IMR-90 (cell line): ENCODE data around the gene PPP2R5B. TPM values are rescaled to one million over a fixed set of nuclear protein-coding genes. Genes with fewer than 3 reads are reported as not detected.
"Not testable (repeated sequence)": the region's sequence is repeated elsewhere in the genome, so short reads cannot be mapped to it uniquely, and the experiment has no call there.

ENCODE experiments used
- ATAC-seq: fragments of 200-7000 bp; cut with Tn5 transposase; 2 replicates; pipeline ENCODE4 v1.9.1; 2020; ENCODE audit warnings: low read depth, mild to moderate bottlenecking, moderate library complexity
- BruUV-seq: library from RNA; stranded (reverse); fragments of 400-500 nt; replicated peaks from 2 replicates; lab custom pipeline; 2021; lab: Mats Ljungman, UMichigan
- CTCF ChIA-PET: fragments of 300-600 bp; formaldehyde crosslinking; extraction: SDS; loops from one replicate; lab custom pipeline; 2021; ENCODE audit warnings: antibody characterized with exemption; lab: Yijun Ruan, JAX
- POLR2A ChIA-PET: fragments of 300-600 bp; sonication (Branson Sonifier 250); formaldehyde crosslinking; loops from one replicate; lab custom pipeline; 2022; ENCODE audit warnings: antibody characterized with exemption; ENCODE audit not compliant: unreplicated experiment; lab: Charles Lee
- DNase-seq: peaks from one replicate; pipeline ENCODE4 v3.0.0; 2013
- H2AFZ ChIP-seq: replicated peaks from 2 replicates; pipeline ENCODE3; 2013; ENCODE audit warnings: low read length, mild to moderate bottlenecking; ENCODE audit not compliant: poor library complexity
- H2AK5ac ChIP-seq: 2 replicates; pipeline ENCODE4 v1.6.1; 2013; ENCODE audit warnings: low read depth, low read length, inconsistent platforms
- H2AK9ac ChIP-seq: replicated peaks from 2 replicates; pipeline ENCODE3; 2013; ENCODE audit warnings: mild to moderate bottlenecking, low read depth, low read length, moderate library complexity; ENCODE audit not compliant: poor library complexity
- H2BK120ac ChIP-seq: 2 replicates; pipeline ENCODE4 v1.6.1; 2013; ENCODE audit warnings: low read depth, low read length, inconsistent platforms
- H2BK15ac ChIP-seq: 3 replicates; pipeline ENCODE4 v1.6.1; 2013; ENCODE audit warnings: low read depth, low read length, inconsistent platforms
- H2BK20ac ChIP-seq: 2 replicates; pipeline ENCODE4 v1.6.1; 2013; ENCODE audit warnings: low read depth, mild to moderate bottlenecking, inconsistent platforms, low read length, moderate library complexity
- H2BK5ac ChIP-seq: 2 replicates; pipeline ENCODE4 v1.6.1; 2013; ENCODE audit warnings: mild to moderate bottlenecking, low read depth, low read length, inconsistent platforms; ENCODE audit not compliant: poor library complexity, severe bottlenecking
- H3K14ac ChIP-seq: replicated peaks from 2 replicates; pipeline ENCODE4 v1.6.1; 2013; ENCODE audit warnings: low read depth, low read length, inconsistent platforms
- H3K18ac ChIP-seq: 2 replicates; pipeline ENCODE4 v1.6.1; 2013; ENCODE audit warnings: low read depth, low read length, control low read depth
- H3K23ac ChIP-seq: 2 replicates; pipeline ENCODE4 v1.6.1; 2013; ENCODE audit warnings: low read depth, low read length, inconsistent platforms
- H3K27ac ChIP-seq: 2 replicates; pipeline ENCODE4 v1.5.1; 2013; ENCODE audit warnings: mild to moderate bottlenecking, control low read depth, low read length; ENCODE audit not compliant: insufficient read depth
- H3K27me3 ChIP-seq: 2 replicates; pipeline ENCODE4 v1.6.1; 2013; ENCODE audit warnings: low read length; ENCODE audit not compliant: control insufficient read depth, insufficient read depth
- H3K36me3 ChIP-seq: 2 replicates; pipeline ENCODE4 v1.6.1; 2013; ENCODE audit warnings: low read length, mixed read lengths; ENCODE audit not compliant: control insufficient read depth, insufficient read depth
- H3K4ac ChIP-seq: 2 replicates; pipeline ENCODE4 v1.6.1; 2013; ENCODE audit warnings: low read depth, low read length, inconsistent platforms
- H3K4me1 ChIP-seq: 2 replicates; pipeline ENCODE4 v1.6.1; 2013; ENCODE audit warnings: low read length, mixed read lengths; ENCODE audit not compliant: control insufficient read depth, insufficient read depth
- H3K4me2 ChIP-seq: 2 replicates; pipeline ENCODE4 v1.6.1; 2013; ENCODE audit warnings: low read depth, mild to moderate bottlenecking, control low read depth, low read length, moderate library complexity
- H3K4me3 ChIP-seq: 2 replicates; pipeline ENCODE4 v1.5.1; 2013; ENCODE audit warnings: low read depth, mild to moderate bottlenecking, control low read depth, low read length, moderate library complexity; ENCODE audit not compliant: insufficient read depth
- H3K56ac ChIP-seq: 2 replicates; pipeline ENCODE4 v1.6.1; 2013; ENCODE audit warnings: low read length, inconsistent platforms; ENCODE audit not compliant: insufficient read depth; ENCODE audit errors: extremely low read depth
- H3K79me1 ChIP-seq, 2 experiments: 2 replicates each; pipeline ENCODE4 v1.6.1; 2013; ENCODE audit warnings: low read length in 2 of 2, inconsistent platforms in 1 of 2, low read depth in 1 of 2
- H3K9ac ChIP-seq: 2 replicates; pipeline ENCODE4 v1.6.1; 2013; ENCODE audit warnings: low read depth, low read length, control low read depth
- H3K9me1 ChIP-seq: 2 replicates; pipeline ENCODE4 v1.6.1; 2013; ENCODE audit warnings: low read length, inconsistent platforms; ENCODE audit not compliant: insufficient read depth
- H3K9me3 ChIP-seq: 2 replicates; pipeline ENCODE4 v1.6.1; 2013; ENCODE audit warnings: low read length; ENCODE audit not compliant: control insufficient read depth, insufficient read depth
- H4K20me1 ChIP-seq: 2 replicates; pipeline ENCODE4 v1.6.1; 2013; ENCODE audit warnings: low read length, inconsistent platforms; ENCODE audit not compliant: insufficient read depth
- H4K5ac ChIP-seq: 2 replicates; pipeline ENCODE4 v1.6.1; 2013; ENCODE audit warnings: mild to moderate bottlenecking, low read depth, low read length, control low read depth
- H4K8ac ChIP-seq, 2 experiments: 2 replicates each; pipeline ENCODE4 v1.6.1; 2013; ENCODE audit warnings: low read depth in 2 of 2, low read length in 2 of 2, control low read depth in 1 of 2, inconsistent platforms in 1 of 2
- H4K91ac ChIP-seq: 2 replicates; pipeline ENCODE4 v1.6.1; 2013; ENCODE audit warnings: low read depth, low read length, inconsistent platforms; ENCODE audit not compliant: insufficient read depth
- BHLHE40 ChIP-seq: fragments of 150-350 bp; IDR thresholded peaks from 2 replicates; pipeline ENCODE4 v1.6.1; 2016; ENCODE audit warnings: mild to moderate bottlenecking, low read depth, low read length
- MAFK ChIP-seq: IDR thresholded peaks from 2 replicates; pipeline ENCODE4 v1.6.1; 2012; ENCODE audit warnings: low read depth, low read length, improper control_type of control experiment
- MXI1 ChIP-seq: IDR thresholded peaks from 2 replicates; pipeline ENCODE4 v1.6.1; 2012; ENCODE audit warnings: low read depth, mild to moderate bottlenecking, low read length, moderate library complexity, borderline replicate concordance
- RCOR1 ChIP-seq: IDR thresholded peaks from 2 replicates; pipeline ENCODE4 v1.6.1; 2012; ENCODE audit warnings: mild to moderate bottlenecking, low read length, improper control_type of control experiment; ENCODE audit not compliant: insufficient replicate concordance
- RFX5 ChIP-seq: IDR thresholded peaks from 2 replicates; pipeline ENCODE4 v1.8.0; 2012; ENCODE audit warnings: low read depth, mild to moderate bottlenecking, low read length, moderate library complexity
- SMC3 ChIP-seq: fragments of 150-350 bp; IDR thresholded peaks from 2 replicates; pipeline ENCODE4 v1.6.1; 2016; ENCODE audit warnings: low read depth, mild to moderate bottlenecking, antibody characterized with exemption, low read length, moderate library complexity
- WGBS, 2 experiments: methylation state at CpG; one replicate each; pipeline versions ENCODE4 v1.1.5 to v1.1.7; 2013; ENCODE audit warnings: missing lambda C conversion rate in 2 of 2; ENCODE audit not compliant: insufficient read length in 1 of 2; ENCODE audit errors: extremely low coverage in 2 of 2; 5-methylcytosine and 5-hydroxymethylcytosine counted together
- dilution Hi-C: fragments of 300-500 bp; cut with HindIII; formaldehyde crosslinking; loops from one replicate; pipeline ENCODE4 v1.14.3; 2018; ENCODE audit warnings: low sequenced_read_pairs; ENCODE audit not compliant: unreplicated experiment
- in situ Hi-C: fragments of 300-500 bp; cut with MboI; formaldehyde crosslinking; loops from 3 replicates; pipeline ENCODE4 v1.14.3; 2019; ENCODE audit warnings: low sequenced_read_pairs, inconsistent platforms, mixed read lengths
- intact Hi-C: fragments of 100-400 bp; cut with micrococcal nuclease; formaldehyde crosslinking; loops from 2 replicates; pipeline ENCODE4 v1.10.0; 2022
- polyA plus RNA-seq, 3 experiments: library from polyadenylated mRNA; depleted of rRNA; stranded (reverse); fragments of >200 nt; gene quantifications; 2 replicates each; pipeline ENCODE4 v1.2.3, GENCODE V29; 2012; ENCODE audit warnings: low replicate concordance in 1 of 3
- total RNA-seq: library from RNA; depleted of rRNA; stranded (reverse); fragments of >200 nt; gene quantifications from 2 replicates; pipeline ENCODE4 v1.2.3, GENCODE V29; 2012
- TF ChIP-seq, protein P1 (sequence below): fragments of 150-350 bp; IDR thresholded peaks from 2 replicates; pipeline ENCODE4 v1.6.1; 2016; ENCODE audit warnings: low read depth, mild to moderate bottlenecking, low read length, moderate library complexity, borderline replicate concordance

The PPP2R5B gene
- total and polyA plus RNA-seq, 2 of the 4 experiments (the other 2 are of a cell fraction) = 6.5 to 23.6 TPM

DNA sequence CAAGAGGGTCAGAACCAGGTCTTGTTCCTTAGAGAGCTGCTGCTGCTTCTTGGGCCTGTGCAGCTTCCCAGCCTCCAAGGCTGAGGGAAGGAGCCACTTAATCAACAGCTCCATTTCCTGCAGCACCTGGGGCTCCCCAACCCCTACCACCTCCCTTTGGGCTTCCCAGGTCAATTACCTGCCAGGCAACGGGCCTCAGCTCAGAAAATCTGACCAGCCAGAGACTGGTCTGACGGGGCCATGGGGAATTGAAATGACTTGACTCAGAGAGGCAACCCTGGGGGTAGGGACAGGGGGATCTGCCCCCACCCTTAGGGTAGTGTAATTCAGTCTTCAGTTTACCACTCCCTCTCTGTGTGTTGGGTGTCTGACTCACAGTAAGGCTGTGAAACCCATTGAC lies 52.2 kb downstream of the PPP2R5B start:
- dilution Hi-C loops = no loop called here
- Histone ChIP-seq H3K9me1 (no peaks in the 10 kb centered on the region; the same call in none of the 2 replicates), H2BK20ac (no peak overlapping the region), H2AK5ac (no peak overlapping the region), H3K4ac (no peak overlapping the region), H2BK15ac (no peak overlapping the region), H3K79me1 (no peaks in the 10 kb centered on the region), H3K23ac (no peak overlapping the region), H2AK9ac (no peak overlapping the region), H3K4me2 (no peak overlapping the region), H3K27me3 (peaks cover 5% of the 10 kb centered on the region), H4K91ac (no peak overlapping the region), H2BK120ac (no peak overlapping the region), H3K4me3 (no peak overlapping the region), H3K36me3 (no peaks in the 10 kb centered on the region), H3K27ac (no peak overlapping the region), H2BK5ac (no peak overlapping the region), H4K5ac (no peak overlapping the region), H3K9me3 (no peaks in the 10 kb centered on the region), H3K14ac (no peak overlapping the region), H3K9ac (no peak overlapping the region), H2AFZ (no peak overlapping the region), H3K4me1 (0 out of 2 replicates have a peak, but pooled peaks cover 1% of the 10 kb centered on the region), H3K56ac (no peak overlapping the region), H4K8ac (no peak overlapping the region), H3K18ac (no peak overlapping the region), H4K20me1 (0 out of 2 replicates have a peak, but pooled peaks cover 2% of the 10 kb centered on the region)
- no TSS peak for BruUV-seq
- intact Hi-C loops = no loop called here
- DNase-seq (no peak), ATAC-seq (no peak)
- ChIA-PET POLR2A (no interaction called here), CTCF (no interaction called here)
- no CpG with 5 or more reads among the region's 2 CpGs for whole genome bisulfite sequencing, 2 experiments
- TF ChIP-seq MXI1 (no peak), SMC3 (no peak), BHLHE40 (no peak), MAFK (no peak), RCOR1 (no peak), RFX5 (no peak)
- TF ChIP-seq, protein P1, sequence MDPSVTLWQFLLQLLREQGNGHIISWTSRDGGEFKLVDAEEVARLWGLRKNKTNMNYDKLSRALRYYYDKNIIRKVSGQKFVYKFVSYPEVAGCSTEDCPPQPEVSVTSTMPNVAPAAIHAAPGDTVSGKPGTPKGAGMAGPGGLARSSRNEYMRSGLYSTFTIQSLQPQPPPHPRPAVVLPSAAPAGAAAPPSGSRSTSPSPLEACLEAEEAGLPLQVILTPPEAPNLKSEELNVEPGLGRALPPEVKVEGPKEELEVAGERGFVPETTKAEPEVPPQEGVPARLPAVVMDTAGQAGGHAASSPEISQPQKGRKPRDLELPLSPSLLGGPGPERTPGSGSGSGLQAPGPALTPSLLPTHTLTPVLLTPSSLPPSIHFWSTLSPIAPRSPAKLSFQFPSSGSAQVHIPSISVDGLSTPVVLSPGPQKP = no peak
- in situ Hi-C loops = no loop called here

DNA sequence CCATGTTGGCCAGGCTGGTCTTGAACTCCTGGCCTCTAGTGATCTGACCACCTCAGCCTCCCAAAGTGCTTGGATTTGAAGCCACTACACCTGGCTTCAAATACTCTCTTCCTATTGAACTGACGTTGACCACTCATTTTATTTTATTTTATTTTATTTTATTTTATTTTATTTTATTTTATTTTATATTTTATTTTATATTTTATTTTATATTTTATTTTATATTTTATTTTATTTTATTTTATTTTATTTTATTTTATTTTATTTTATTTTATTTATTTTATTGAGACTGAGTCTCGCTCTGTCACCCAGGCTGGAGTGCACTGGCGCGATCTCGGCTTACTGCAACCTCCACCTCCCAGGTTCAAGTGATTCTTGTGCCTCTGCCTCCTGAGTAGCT lies 58.9 kb downstream of the PPP2R5B start:
- H4K8ac ChIP-seq, H3K79me1 ChIP-seq, in situ Hi-C loops, H4K91ac ChIP-seq, H4K5ac ChIP-seq, H2AFZ ChIP-seq, H3K27me3 ChIP-seq, ATAC-seq, H2BK15ac ChIP-seq, H3K9ac ChIP-seq, H3K9me1 ChIP-seq, H3K4me3 ChIP-seq, POLR2A ChIA-PET, H3K4me2 ChIP-seq, intact Hi-C loops, H2AK5ac ChIP-seq, CTCF ChIA-PET, H3K18ac ChIP-seq, H4K20me1 ChIP-seq, H3K4me1 ChIP-seq, H2BK20ac ChIP-seq, H3K36me3 ChIP-seq, H2BK120ac ChIP-seq, H3K23ac ChIP-seq, BruUV-seq, dilution Hi-C loops, H3K14ac ChIP-seq, H3K9me3 ChIP-seq, H2AK9ac ChIP-seq, H3K4ac ChIP-seq, H2BK5ac ChIP-seq, H3K56ac ChIP-seq, H3K27ac ChIP-seq, DNase-seq: not testable (repeated sequence)
- no CpG with 5 or more reads among the region's 5 CpGs for WGBS, 2 experiments
